Stimulated activated CD8-positive, alpha-beta memory T cell treated with anti-CD3 and anti-CD28 coated beads, Interleukin-4, amount 100 ng/mL, for 4 hours (primary cell): Measurements from ENCODE around the gene ATP7A.
"Not testable (repeated sequence)": the region's sequence is repeated elsewhere in the genome, so short reads cannot be mapped to it uniquely, and the experiment has no call there.

Experiments
- DNase-seq, 2 donors: peaks; one replicate each; pipeline ENCODE4 v3.0.0-alpha.2; 2020; ENCODE audit warnings: low read depth in 2 of 2, low spot score in 1 of 2

Gene ATP7A

DNA sequence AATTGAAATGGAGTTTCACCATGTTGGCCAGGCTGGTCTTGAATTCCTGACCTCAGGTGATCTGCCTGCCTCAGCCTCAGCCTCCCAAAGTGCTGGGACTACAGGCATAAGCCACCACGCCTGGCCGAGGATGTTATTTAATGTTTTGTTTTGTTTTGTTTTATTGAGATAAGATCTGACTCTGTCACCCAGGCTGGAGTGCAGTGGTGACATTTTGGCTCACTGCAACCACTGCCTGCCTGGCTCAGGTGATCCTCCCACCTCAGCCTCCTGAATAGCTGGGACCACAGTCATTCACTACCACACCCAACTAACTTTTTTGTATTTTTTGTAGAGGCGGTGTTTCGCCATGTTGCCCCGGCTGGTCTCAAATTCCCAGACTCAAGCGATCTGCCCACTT is 34.5 kb downstream of the ATP7A start:
- DNase-seq, result not testable (repeated sequence)

- DNase-seq, result no peak
These were observed 35.5 kb downstream of the ATP7A start for GRCh38 chrX:77945910-77946545.

- no peak for DNase-seq
These were observed 36.1 kb downstream of the ATP7A start for GRCh38 chrX:77946571-77946970.

GRCh38 chrX:77949840-77950239 is 39.3 kb downstream of the ATP7A start:
- no peak for DNase-seq

DNA sequence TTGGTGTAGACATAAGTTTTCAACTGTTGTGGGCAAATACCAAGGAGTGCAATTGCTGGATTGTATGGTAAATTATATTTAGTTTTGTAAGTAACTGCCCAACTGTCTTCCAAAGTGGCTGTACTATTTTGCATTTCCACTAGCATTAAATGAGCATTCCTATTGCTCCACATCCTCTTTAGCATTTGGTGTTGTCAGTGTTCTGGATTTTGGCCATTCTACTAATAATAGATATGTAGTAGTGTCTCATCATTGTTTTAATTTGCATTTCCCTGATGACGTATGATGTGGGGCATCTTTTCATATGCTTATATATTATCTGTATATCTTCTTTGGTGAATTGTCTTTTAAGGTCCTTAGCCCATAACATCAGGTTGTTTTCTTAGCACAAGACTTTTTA is 41.7 kb downstream of the ATP7A start:
- DNase-seq, result no peak

DNA sequence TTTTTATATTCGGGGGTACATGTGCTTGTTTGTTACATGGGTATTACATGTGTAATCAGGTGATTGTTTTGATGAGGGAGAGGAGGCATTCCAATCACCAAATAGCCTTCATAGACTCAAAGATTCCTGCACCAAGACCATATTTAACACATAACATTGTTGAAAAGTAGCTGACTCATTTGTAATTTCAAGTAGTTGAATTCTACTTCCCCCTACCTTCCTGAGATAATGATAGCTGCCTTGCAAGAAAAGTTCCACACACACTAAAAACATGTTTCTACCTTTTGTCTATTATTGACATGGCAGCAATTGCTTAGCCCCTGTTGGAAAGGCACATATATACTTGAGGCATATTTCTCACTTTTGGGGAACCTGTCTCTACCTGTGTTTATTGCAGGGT is 42.8 kb downstream of the ATP7A start:
- no peak for DNase-seq

GRCh38 chrX:77953708-77954107 is 43.2 kb downstream of the ATP7A start:
- no peak for DNase-seq

DNA sequence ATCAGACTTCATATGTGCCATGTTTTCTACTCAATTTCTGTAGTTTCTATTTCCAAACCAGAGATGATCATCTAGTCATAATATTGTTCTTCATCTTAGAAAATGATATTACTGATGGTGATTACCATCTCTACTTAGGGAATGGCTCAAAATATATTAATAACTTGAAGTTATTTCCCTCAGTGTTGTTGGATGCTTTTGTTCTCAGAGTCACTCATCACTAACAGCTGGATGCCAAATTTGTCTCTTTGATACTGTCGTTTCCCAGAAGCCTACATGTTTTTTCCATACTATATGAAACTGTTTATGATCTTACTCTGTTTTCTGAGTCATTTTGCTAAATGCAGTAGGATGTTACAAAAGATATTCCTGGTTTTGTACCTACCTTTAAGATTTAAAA is 50.1 kb downstream of the ATP7A start:
- no peak for DNase-seq

DNA sequence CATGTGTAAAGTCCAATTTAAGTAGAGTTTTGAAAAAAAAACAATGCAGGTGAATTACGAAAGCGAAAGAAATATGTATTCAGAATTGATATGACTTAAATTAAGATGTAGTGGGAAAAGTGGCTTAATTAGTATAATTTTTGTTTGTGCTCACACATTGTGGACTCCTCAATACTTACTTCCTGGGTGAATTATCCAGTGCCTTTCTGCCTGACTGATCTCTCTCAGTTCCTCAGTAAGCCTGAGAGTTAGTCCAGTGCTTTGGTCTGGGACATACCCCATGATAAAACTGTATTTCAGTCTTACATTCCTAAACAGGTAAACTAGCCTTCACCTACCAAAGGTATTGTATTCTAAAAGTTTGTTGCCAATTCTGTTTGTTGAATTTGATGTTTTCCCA is 50.6 kb downstream of the ATP7A start:
- DNase-seq, result no peak

GRCh38 chrX:77962068-77962902 is 51.8 kb downstream of the ATP7A start:
- no peak for DNase-seq

DNA sequence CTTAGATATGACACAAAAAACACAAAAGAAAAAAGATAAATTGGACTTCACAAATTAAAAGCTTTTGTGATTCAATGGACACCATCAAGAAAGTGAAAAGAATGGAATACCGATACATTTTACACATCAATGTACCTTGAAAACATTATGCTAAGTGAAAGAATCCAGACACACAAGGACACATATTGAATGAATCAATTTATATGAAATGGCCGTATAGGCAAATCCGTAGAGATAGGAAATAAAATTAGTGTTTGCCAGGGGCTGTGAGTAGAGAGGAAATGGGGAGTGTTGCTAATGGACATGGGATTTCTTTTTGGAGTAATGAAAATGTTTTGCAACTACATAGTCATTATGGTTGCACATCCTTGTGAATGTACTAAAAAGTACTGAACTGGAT is 55.9 kb downstream of the ATP7A start:
- DNase-seq, result no peak

GRCh38 chrX:77967631-77968030 is 57.1 kb downstream of the ATP7A start:
- DNase-seq, result no peak

GRCh38 chrX:77969538-77969937 is 59.0 kb downstream of the ATP7A start, which contains the start of gene PGAM4:
Gene PGAM4 (minus strand): TSS chrX:77969638. CDS start chrX:77969638, 0 bp downstream.
- no peak for DNase-seq

GRCh38 chrX:77975755-77976154 is 65.3 kb downstream of the ATP7A start:
- DNase-seq, result no peak

DNA sequence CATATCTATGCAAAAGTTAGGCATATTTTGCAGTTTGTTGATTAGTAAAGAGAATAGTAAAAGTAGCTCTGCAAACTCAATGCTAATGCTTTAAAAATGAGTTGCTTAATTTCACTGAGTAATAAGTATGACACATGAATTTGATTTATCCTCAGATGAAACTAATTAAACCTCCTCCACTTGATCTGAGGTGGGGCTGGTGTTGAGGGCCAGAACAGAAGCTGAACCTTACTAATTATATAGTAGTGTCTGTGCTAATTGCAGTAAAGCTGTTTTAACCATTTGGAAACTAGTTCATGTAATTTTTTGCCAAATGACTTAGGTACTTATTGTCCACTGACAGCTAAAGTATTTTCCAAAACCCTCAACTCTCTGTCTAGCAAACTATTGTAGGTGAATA is 66.6 kb downstream of the ATP7A start:
- DNase-seq, result no peak

GRCh38 chrX:77977518-77977917 is 67.0 kb downstream of the ATP7A start:
- DNase-seq, result no peak

DNA sequence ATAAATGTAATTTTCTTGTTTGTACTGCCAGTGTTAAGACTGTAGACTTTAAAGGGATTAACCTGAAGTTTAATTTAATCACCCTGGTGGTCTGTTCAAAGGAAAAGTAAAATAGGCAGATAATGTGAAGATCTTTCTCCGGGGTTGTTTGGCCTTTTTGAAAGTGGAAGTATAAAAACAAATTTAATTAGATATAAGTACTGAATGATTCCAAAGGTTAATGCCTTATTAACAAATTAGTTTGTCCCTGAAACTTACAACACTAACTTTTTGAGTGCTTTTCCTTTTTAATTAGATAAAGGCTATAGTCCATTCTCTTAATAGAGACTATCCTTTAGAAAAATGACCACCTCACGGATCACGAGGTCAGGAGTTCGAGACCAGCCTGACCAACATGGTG is 69.4 kb downstream of the ATP7A start:
- no peak for DNase-seq

- no peak for DNase-seq
These were observed 101.4 kb downstream of the ATP7A start for GRCh38 chrX:78011846-78012245.

- no peak for DNase-seq
These were observed 109.3 kb downstream of the ATP7A start for GRCh38 chrX:78019586-78020483.

- no peak for DNase-seq
These were observed 114.0 kb downstream of the ATP7A start for GRCh38 chrX:78024349-78025059.

DNA sequence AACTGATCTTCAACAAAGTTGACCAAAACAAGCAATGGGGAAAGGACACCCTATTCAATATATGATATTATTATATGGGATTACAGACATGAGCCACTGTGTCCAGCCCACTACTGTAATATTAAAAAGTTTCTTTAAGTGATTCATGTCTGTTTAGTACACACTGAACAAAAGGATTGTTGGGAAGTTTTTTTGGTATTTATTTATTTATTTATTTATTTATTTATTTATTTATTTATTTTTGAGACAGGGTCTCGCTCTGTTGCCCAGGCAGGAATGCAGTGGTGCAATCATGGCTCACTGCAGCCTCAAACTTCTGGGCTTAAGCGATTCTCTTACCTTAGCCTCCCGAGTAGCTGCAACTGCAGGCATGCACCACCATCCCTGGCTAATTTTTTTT is 117.3 kb downstream of the ATP7A start:
- DNase-seq, result no peak
